ENCODE measurements around the gene SH3PXD2A.

- TF ChIP-seq CTCF (IDR thresholded peaks at IDR 0.05), result no peak
- peak in 2 of 4 donors; percentile 36 to 64 for TF ChIP-seq POLR2AphosphoS5 (IDR thresholded peaks at IDR 0.05)
Observed at GRCh38 chr10:103637927-103638557, 217.3 kb downstream of the SH3PXD2A start.

Data from sigmoid colon (tissue), 4 donors.